ENCODE measurements around the gene TMEM14C.

The TMEM14C gene

DNA sequence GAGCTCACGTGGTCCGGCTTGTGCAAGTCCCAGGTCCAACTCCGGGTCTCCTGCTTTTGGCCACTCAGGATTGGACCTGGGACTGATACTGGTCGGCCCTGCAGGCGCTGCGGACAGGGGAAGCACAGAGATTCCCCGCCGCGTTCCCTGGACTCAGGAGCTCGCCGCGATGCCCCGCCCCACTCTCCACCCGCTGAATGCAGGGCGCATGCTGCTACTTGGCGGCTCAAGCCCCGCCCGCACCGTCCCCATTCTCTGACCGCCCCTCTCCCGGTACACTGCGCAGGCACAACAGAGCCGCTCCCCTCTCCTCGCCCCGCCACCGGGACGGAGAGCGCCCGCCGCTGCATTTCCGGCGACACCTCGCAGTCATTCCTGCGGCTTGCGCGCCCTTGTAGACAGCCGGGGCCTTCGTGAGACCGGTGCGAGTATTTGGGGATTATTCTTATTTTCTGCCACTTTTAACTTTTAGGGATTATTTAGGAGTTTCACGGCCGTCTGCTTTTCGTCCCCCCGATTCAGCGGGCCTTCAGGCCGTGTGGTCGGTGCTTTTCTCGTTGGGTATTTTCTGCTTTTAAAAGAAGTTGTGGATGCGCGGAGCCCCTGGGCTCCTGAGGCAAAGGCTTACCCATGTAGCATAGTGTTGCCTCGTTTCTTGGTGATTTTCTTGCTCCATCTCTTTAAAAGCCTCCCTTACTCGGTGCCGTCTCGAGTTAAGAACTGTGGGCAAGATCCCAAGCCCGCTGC lies at the start of gene TMEM14C:
TSS of gene TMEM14C (plus strand) at position 251 of the 747 bp plus-strand sequence. CDS start 1,544 bp downstream, outside the sequence.
- peak within 1 kb of the TSS; percentile 80 for H3K4me3 ChIP-seq (ENCODE audit: low read depth, low read length)
- peak; percentile 94 for DNase-seq (ENCODE audit: low read depth)
- TF ChIP-seq, protein P1, sequence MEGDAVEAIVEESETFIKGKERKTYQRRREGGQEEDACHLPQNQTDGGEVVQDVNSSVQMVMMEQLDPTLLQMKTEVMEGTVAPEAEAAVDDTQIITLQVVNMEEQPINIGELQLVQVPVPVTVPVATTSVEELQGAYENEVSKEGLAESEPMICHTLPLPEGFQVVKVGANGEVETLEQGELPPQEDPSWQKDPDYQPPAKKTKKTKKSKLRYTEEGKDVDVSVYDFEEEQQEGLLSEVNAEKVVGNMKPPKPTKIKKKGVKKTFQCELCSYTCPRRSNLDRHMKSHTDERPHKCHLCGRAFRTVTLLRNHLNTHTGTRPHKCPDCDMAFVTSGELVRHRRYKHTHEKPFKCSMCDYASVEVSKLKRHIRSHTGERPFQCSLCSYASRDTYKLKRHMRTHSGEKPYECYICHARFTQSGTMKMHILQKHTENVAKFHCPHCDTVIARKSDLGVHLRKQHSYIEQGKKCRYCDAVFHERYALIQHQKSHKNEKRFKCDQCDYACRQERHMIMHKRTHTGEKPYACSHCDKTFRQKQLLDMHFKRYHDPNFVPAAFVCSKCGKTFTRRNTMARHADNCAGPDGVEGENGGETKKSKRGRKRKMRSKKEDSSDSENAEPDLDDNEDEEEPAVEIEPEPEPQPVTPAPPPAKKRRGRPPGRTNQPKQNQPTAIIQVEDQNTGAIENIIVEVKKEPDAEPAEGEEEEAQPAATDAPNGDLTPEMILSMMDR (IDR thresholded peaks at IDR 0.05; ENCODE audit: low read depth, low read length, missing control alignments) = no peak
- in situ Hi-C loops (cut with HindIII; ENCODE audit: low sequenced_read_pairs) = no loop called here

DNA sequence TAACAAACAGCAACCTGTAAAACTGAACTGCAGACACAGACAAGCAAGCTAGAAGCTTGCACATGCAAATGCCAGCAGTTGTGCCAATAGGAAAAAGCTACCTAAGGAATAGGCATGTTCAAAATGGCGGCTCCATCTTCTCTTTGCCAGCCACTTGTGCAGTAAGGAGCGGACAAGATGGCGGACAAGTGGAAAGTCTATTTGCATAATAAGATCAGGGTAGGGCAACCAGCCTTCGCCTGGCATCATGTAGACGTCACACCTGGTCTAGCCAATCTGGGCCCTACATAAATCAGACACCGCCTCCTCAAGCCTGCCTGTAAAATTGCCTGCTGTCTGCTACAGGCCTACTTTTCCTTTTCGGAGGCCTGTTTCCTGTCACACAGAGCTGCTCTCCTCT lies 46.5 kb upstream of the TMEM14C start:
- in situ Hi-C loops (cut with HindIII; ENCODE audit: low sequenced_read_pairs) = loop anchor here (25.0 kb wide), 1 partner anchor 89 kb away; no protein-coding TSS in a partner anchor
- DNase-seq (ENCODE audit: low read depth) = no peak
- TF ChIP-seq, protein P1 (IDR thresholded peaks at IDR 0.05; ENCODE audit: low read depth, low read length, missing control alignments) = no peak

DNA sequence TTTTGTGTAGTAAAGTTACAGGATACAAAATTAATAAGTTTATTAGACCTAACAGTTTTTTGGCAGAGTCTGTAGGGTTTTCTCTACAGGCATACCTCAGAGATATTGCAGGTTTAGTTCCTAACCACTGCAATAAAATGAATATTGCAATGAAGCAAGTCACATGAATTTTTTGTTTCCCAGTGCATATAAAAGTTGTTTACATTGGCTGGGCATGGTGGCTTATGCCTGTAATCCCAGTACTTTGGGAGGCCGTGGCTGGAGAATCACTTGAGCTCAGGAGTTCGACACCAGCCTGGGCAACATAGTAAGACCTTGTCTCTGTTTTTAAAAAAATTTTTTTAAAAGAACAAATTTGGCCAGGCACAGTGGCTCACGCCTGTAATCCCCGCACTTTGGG lies 44.4 kb upstream of the TMEM14C start:
- TF ChIP-seq, protein P1 (IDR thresholded peaks at IDR 0.05; ENCODE audit: low read depth, low read length, missing control alignments) = no peak
- no peak for DNase-seq (ENCODE audit: low read depth)
- in situ Hi-C loops (cut with HindIII; ENCODE audit: low sequenced_read_pairs) = loop anchor here (25.0 kb wide), 1 partner anchor 91 kb away; no protein-coding TSS in a partner anchor
- H3K4me3 ChIP-seq (ENCODE audit: low read depth, low read length) = no peak overlapping the region

More for the DNA sequence above, 46.5 kb upstream of the TMEM14C start:
- H3K4me3 ChIP-seq (ENCODE audit: low read depth, low read length) = no peak overlapping the region

DNA sequence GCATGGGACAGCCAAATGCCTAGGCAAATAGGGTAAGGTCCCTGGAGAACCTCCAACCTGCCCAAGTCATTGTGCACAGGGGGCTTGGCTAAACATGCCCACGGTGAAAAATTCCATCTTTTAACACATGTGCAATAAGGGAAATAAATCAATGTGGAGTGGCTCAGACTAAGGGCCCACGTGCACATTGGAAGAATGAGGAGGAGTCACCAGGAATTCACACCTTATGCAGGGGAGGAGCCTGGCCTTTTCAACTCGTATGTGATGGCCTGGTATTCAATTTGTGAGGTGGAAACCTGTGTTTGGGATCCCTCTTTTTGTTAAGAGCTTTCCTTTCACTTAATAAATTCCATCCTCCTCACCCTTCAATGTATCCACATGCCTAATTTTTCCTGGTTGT lies 41.1 kb upstream of the TMEM14C start:
- in situ Hi-C loops (cut with HindIII; ENCODE audit: low sequenced_read_pairs) = loop anchor here (25.0 kb wide), 1 partner anchor 94 kb away; no protein-coding TSS in a partner anchor
- H3K4me3 ChIP-seq (ENCODE audit: low read depth, low read length) = no peak overlapping the region
- TF ChIP-seq, protein P1 (IDR thresholded peaks at IDR 0.05; ENCODE audit: low read depth, low read length, missing control alignments) = no peak
- DNase-seq (ENCODE audit: low read depth) = no peak

DNA sequence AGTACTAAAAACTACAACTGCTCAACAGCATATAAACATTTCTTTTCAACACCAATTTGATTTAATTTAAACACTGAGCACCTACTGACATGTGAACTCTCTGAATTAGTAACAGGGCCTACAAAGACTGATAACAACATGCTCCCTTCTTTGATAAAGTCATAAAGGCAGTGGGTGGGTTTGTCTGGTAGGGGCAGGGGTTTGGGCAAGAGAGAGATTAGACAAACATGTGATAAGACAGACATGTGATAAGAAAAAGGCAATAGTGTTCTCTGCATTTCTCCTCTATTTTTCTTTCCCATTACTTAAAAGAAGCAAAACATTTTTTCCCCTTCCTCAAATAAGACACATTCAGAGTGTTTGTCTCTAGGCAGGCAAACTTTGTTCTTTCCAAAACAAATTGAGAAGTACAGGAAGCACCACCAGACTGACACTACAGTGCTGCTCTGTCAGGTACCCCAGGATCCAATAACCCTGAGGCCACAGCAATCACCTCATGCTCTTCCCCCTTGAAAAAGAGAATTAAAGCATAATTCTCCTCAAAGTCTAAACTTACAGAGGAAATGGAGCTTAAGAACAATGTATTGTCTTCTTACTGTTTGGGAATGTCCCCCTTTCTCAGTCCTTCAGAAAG lies 40.4 kb upstream of the TMEM14C start:
- H3K4me3 ChIP-seq (ENCODE audit: low read depth, low read length) = no peak overlapping the region
- in situ Hi-C loops (cut with HindIII; ENCODE audit: low sequenced_read_pairs) = loop anchor here (25.0 kb wide), 1 partner anchor 95 kb away; no protein-coding TSS in a partner anchor
- DNase-seq (ENCODE audit: low read depth) = no peak
- TF ChIP-seq, protein P1 (IDR thresholded peaks at IDR 0.05; ENCODE audit: low read depth, low read length, missing control alignments) = no peak

DNA sequence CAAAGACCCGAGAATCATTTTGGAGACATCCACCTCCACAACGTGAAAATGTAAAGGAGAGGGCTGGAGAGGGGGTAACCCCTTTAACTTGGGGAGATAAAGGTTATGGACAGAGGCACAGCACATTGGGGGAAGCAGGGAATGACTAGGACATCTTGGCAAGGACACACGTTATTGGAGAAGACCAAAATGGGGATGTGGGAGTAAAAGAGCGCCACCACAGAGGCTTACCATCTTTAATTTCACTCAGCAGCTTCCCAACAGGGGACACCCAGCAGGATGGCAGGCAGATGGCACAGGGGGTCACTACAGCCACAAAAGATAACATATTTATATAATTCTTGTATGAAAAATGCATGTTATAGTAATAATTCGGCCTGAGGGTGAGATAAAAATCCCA lies 38.3 kb upstream of the TMEM14C start:
- DNase-seq (ENCODE audit: low read depth) = no peak
- TF ChIP-seq, protein P1 (IDR thresholded peaks at IDR 0.05; ENCODE audit: low read depth, low read length, missing control alignments) = no peak
- in situ Hi-C loops (cut with HindIII; ENCODE audit: low sequenced_read_pairs) = loop anchor here (25.0 kb wide), 1 partner anchor 97 kb away; no protein-coding TSS in a partner anchor
- no peak overlapping the region for H3K4me3 ChIP-seq (ENCODE audit: low read depth, low read length)
